IMR-90 (cell line): ENCODE results near the gene MOV10L1. TPM values are rescaled to one million over a fixed set of nuclear protein-coding genes. Genes with fewer than 3 reads are reported as not detected.

ENCODE experiments used
- ATAC-seq: fragments of 200-7000 bp; cut with Tn5 transposase; 2 replicates; pipeline ENCODE4 v1.9.1; 2020; ENCODE audit warnings: low read depth, mild to moderate bottlenecking, moderate library complexity
- BruUV-seq: library from RNA; stranded (reverse); fragments of 400-500 nt; replicated peaks from 2 replicates; lab custom pipeline; 2021; lab: Mats Ljungman, UMichigan
- CTCF ChIA-PET: fragments of 300-600 bp; formaldehyde crosslinking; extraction: SDS; loops from one replicate; lab custom pipeline; 2021; ENCODE audit warnings: antibody characterized with exemption; lab: Yijun Ruan, JAX
- POLR2A ChIA-PET: fragments of 300-600 bp; sonication (Branson Sonifier 250); formaldehyde crosslinking; loops from one replicate; lab custom pipeline; 2022; ENCODE audit warnings: antibody characterized with exemption; ENCODE audit not compliant: unreplicated experiment; lab: Charles Lee
- DNase-seq: peaks from one replicate; pipeline ENCODE4 v3.0.0; 2013
- H2AFZ ChIP-seq: replicated peaks from 2 replicates; pipeline ENCODE3; 2013; ENCODE audit warnings: low read length, mild to moderate bottlenecking; ENCODE audit not compliant: poor library complexity
- H2AK5ac ChIP-seq: 2 replicates; pipeline ENCODE4 v1.6.1; 2013; ENCODE audit warnings: low read depth, low read length, inconsistent platforms
- H2AK9ac ChIP-seq: replicated peaks from 2 replicates; pipeline ENCODE3; 2013; ENCODE audit warnings: mild to moderate bottlenecking, low read depth, low read length, moderate library complexity; ENCODE audit not compliant: poor library complexity
- H2BK120ac ChIP-seq: 2 replicates; pipeline ENCODE4 v1.6.1; 2013; ENCODE audit warnings: low read depth, low read length, inconsistent platforms
- H2BK15ac ChIP-seq: 3 replicates; pipeline ENCODE4 v1.6.1; 2013; ENCODE audit warnings: low read depth, low read length, inconsistent platforms
- H2BK20ac ChIP-seq: 2 replicates; pipeline ENCODE4 v1.6.1; 2013; ENCODE audit warnings: low read depth, mild to moderate bottlenecking, inconsistent platforms, low read length, moderate library complexity
- H2BK5ac ChIP-seq: 2 replicates; pipeline ENCODE4 v1.6.1; 2013; ENCODE audit warnings: mild to moderate bottlenecking, low read depth, low read length, inconsistent platforms; ENCODE audit not compliant: poor library complexity, severe bottlenecking
- H3K14ac ChIP-seq: replicated peaks from 2 replicates; pipeline ENCODE4 v1.6.1; 2013; ENCODE audit warnings: low read depth, low read length, inconsistent platforms
- H3K18ac ChIP-seq: 2 replicates; pipeline ENCODE4 v1.6.1; 2013; ENCODE audit warnings: low read depth, low read length, control low read depth
- H3K23ac ChIP-seq: 2 replicates; pipeline ENCODE4 v1.6.1; 2013; ENCODE audit warnings: low read depth, low read length, inconsistent platforms
- H3K27ac ChIP-seq: 2 replicates; pipeline ENCODE4 v1.5.1; 2013; ENCODE audit warnings: mild to moderate bottlenecking, control low read depth, low read length; ENCODE audit not compliant: insufficient read depth
- H3K27me3 ChIP-seq: 2 replicates; pipeline ENCODE4 v1.6.1; 2013; ENCODE audit warnings: low read length; ENCODE audit not compliant: control insufficient read depth, insufficient read depth
- H3K36me3 ChIP-seq: 2 replicates; pipeline ENCODE4 v1.6.1; 2013; ENCODE audit warnings: low read length, mixed read lengths; ENCODE audit not compliant: control insufficient read depth, insufficient read depth
- H3K4ac ChIP-seq: 2 replicates; pipeline ENCODE4 v1.6.1; 2013; ENCODE audit warnings: low read depth, low read length, inconsistent platforms
- H3K4me1 ChIP-seq: 2 replicates; pipeline ENCODE4 v1.6.1; 2013; ENCODE audit warnings: low read length, mixed read lengths; ENCODE audit not compliant: control insufficient read depth, insufficient read depth
- H3K4me2 ChIP-seq: 2 replicates; pipeline ENCODE4 v1.6.1; 2013; ENCODE audit warnings: low read depth, mild to moderate bottlenecking, control low read depth, low read length, moderate library complexity
- H3K4me3 ChIP-seq: 2 replicates; pipeline ENCODE4 v1.5.1; 2013; ENCODE audit warnings: low read depth, mild to moderate bottlenecking, control low read depth, low read length, moderate library complexity; ENCODE audit not compliant: insufficient read depth
- H3K56ac ChIP-seq: 2 replicates; pipeline ENCODE4 v1.6.1; 2013; ENCODE audit warnings: low read length, inconsistent platforms; ENCODE audit not compliant: insufficient read depth; ENCODE audit errors: extremely low read depth
- H3K79me1 ChIP-seq, 2 experiments: 2 replicates each; pipeline ENCODE4 v1.6.1; 2013; ENCODE audit warnings: low read length in 2 of 2, inconsistent platforms in 1 of 2, low read depth in 1 of 2
- H3K9ac ChIP-seq: 2 replicates; pipeline ENCODE4 v1.6.1; 2013; ENCODE audit warnings: low read depth, low read length, control low read depth
- H3K9me1 ChIP-seq: 2 replicates; pipeline ENCODE4 v1.6.1; 2013; ENCODE audit warnings: low read length, inconsistent platforms; ENCODE audit not compliant: insufficient read depth
- H3K9me3 ChIP-seq: 2 replicates; pipeline ENCODE4 v1.6.1; 2013; ENCODE audit warnings: low read length; ENCODE audit not compliant: control insufficient read depth, insufficient read depth
- H4K20me1 ChIP-seq: 2 replicates; pipeline ENCODE4 v1.6.1; 2013; ENCODE audit warnings: low read length, inconsistent platforms; ENCODE audit not compliant: insufficient read depth
- H4K5ac ChIP-seq: 2 replicates; pipeline ENCODE4 v1.6.1; 2013; ENCODE audit warnings: mild to moderate bottlenecking, low read depth, low read length, control low read depth
- H4K8ac ChIP-seq, 2 experiments: 2 replicates each; pipeline ENCODE4 v1.6.1; 2013; ENCODE audit warnings: low read depth in 2 of 2, low read length in 2 of 2, control low read depth in 1 of 2, inconsistent platforms in 1 of 2
- H4K91ac ChIP-seq: 2 replicates; pipeline ENCODE4 v1.6.1; 2013; ENCODE audit warnings: low read depth, low read length, inconsistent platforms; ENCODE audit not compliant: insufficient read depth
- NFE2L2 ChIP-seq: fragments of 150-350 bp; IDR thresholded peaks from 2 replicates; pipeline ENCODE4 v1.6.1; 2016; ENCODE audit warnings: low read depth, mild to moderate bottlenecking, low read length
- POLR2A ChIP-seq: IDR thresholded peaks from 2 replicates; pipeline ENCODE4 v1.6.1; 2012; ENCODE audit warnings: mild to moderate bottlenecking, low read depth, low read length
- RFX5 ChIP-seq: IDR thresholded peaks from 2 replicates; pipeline ENCODE4 v1.8.0; 2012; ENCODE audit warnings: low read depth, mild to moderate bottlenecking, low read length, moderate library complexity
- WGBS, 2 experiments: methylation state at CpG; one replicate each; pipeline versions ENCODE4 v1.1.5 to v1.1.7; 2013; ENCODE audit warnings: missing lambda C conversion rate in 2 of 2; ENCODE audit not compliant: insufficient read length in 1 of 2; ENCODE audit errors: extremely low coverage in 2 of 2; 5-methylcytosine and 5-hydroxymethylcytosine counted together
- dilution Hi-C: fragments of 300-500 bp; cut with HindIII; formaldehyde crosslinking; loops from one replicate; pipeline ENCODE4 v1.14.3; 2018; ENCODE audit warnings: low sequenced_read_pairs; ENCODE audit not compliant: unreplicated experiment
- in situ Hi-C: fragments of 300-500 bp; cut with MboI; formaldehyde crosslinking; loops from 3 replicates; pipeline ENCODE4 v1.14.3; 2019; ENCODE audit warnings: low sequenced_read_pairs, inconsistent platforms, mixed read lengths
- intact Hi-C: fragments of 100-400 bp; cut with micrococcal nuclease; formaldehyde crosslinking; loops from 2 replicates; pipeline ENCODE4 v1.10.0; 2022
- polyA plus RNA-seq, 3 experiments: library from polyadenylated mRNA; depleted of rRNA; stranded (reverse); fragments of >200 nt; gene quantifications; 2 replicates each; pipeline ENCODE4 v1.2.3, GENCODE V29; 2012; ENCODE audit warnings: low replicate concordance in 1 of 3
- total RNA-seq: library from RNA; depleted of rRNA; stranded (reverse); fragments of >200 nt; gene quantifications from 2 replicates; pipeline ENCODE4 v1.2.3, GENCODE V29; 2012

MOV10L1 gene
- total and polyA plus RNA-seq, 2 of the 4 experiments (the other 2 are of a cell fraction), result 0.72 to 1.4 TPM

DNA sequence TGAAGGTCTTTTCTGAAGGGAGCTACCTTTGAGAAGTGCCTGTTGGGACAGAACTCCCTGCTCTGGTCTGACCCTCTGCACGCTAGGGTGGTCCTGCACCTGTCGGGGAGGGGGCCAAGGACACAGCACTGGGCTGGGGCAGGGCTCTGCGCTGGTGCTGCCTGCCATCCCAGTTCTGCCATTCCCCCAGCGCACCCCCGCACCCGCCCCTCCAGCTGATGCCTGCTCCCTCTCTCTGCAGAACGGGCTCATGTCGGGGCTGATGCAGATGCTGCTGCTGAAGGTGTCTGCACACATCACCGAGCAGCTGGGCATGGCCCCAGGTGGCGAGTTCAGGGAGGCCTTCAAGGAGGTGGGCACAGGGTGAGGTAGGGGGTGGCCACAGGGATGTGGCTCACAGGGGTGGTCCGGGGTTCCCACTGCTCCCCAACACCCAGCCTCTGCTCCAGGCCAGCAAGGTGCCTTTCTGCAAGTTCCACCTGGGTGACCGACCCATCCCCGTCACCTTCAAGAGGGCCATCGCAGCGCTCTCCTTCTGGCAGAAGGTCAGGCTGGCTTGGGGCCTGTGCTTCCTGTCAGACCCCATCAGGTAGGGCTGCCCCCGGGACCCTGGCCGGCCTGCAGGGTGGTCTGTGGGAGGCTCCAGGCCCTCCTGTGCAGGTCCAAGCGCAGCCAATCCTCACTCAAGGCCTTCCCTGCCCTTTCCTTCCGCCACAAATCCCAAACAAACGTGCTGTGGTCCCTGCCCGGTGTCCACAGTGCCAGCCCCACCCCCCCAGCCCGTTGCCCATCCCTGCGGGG is 107.4 kb downstream of the MOV10L1 start:
- Histone ChIP-seq H3K4me2 (no peak overlapping the region), H3K14ac (no peak overlapping the region), H2AK9ac (peak overlapping the region; percentile 28), H2AK5ac (no peak overlapping the region), H3K27ac (no peak overlapping the region), H4K91ac (no peak overlapping the region), H3K23ac (no peak overlapping the region), H4K5ac (no peak overlapping the region), H3K79me1 (peaks cover 14 to 32% of the 10 kb centered on the region in 2 experiments), H3K36me3 (peaks cover 34% of the 10 kb centered on the region), H2BK20ac (no peak overlapping the region), H3K9ac (no peak overlapping the region), H3K18ac (no peak overlapping the region), H4K20me1 (peaks cover 16% of the 10 kb centered on the region), H3K9me3 (no peaks in the 10 kb centered on the region), H4K8ac (no peak overlapping the region), H3K4me1 (peaks cover 2% of the 10 kb centered on the region; the same call in 1 of the 2 replicates), H3K27me3 (no peaks in the 10 kb centered on the region), H3K9me1 (0 out of 2 replicates have a peak, but pooled peaks cover 2% of the 10 kb centered on the region), H2BK15ac (no peak overlapping the region), H2BK120ac (no peak overlapping the region), H3K56ac (no peak overlapping the region), H2AFZ (no peak overlapping the region), H3K4ac (no peak overlapping the region), H2BK5ac (no peak overlapping the region), H3K4me3 (no peak overlapping the region)
- TF ChIP-seq RFX5 (no peak), NFE2L2 (no peak), POLR2A (no peak)
- in situ Hi-C loops, result no loop called here
- DNase-seq (no peak), ATAC-seq (no peak)
- 78% methylated on average over 10 of the region's 23 CpGs; no CpG with 5 or more reads in 1 of the 2 experiments for WGBS, 2 experiments
- POLR2A ChIA-PET, result interaction anchor here (0.6 kb wide), 1 partner anchor 20 kb away, joined by 3 read pairs; no protein-coding TSS in a partner anchor
- BruUV-seq, result no TSS peak
- intact Hi-C loops, result no loop called here
- CTCF ChIA-PET, result no interaction called here
- dilution Hi-C loops, result no loop called here
